CD14-positive monocyte (primary cell): Measurements from ENCODE around the gene EPB41L4B. TPM values are rescaled to one million over a fixed set of nuclear protein-coding genes. Genes with fewer than 3 reads are reported as not detected.

Experiments
- DNase-seq, 3 donors: peaks; one replicate each; pipeline ENCODE4 v3.0.0-alpha.2; 2011 to 2022
- H2AFZ ChIP-seq: 2 replicates; pipeline ENCODE4 v1.6.0; 2012; ENCODE audit warnings: mild to moderate bottlenecking, low read depth, low read length, inconsistent platforms; ENCODE audit not compliant: insufficient read depth, poor library complexity, severe bottlenecking
- H3K27ac ChIP-seq, 2 donors: 1 replicate in 1 of 2; 2 replicates in 1 of 2; pipeline ENCODE4 v1.5.1; 2012 to 2013; ENCODE audit warnings: low read length in 2 of 2, control low read depth in 1 of 2, inconsistent platforms in 1 of 2, low read depth in 1 of 2, mild to moderate bottlenecking in 1 of 2
- H3K27me3 ChIP-seq, 2 donors: one replicate each; pipeline versions ENCODE4 v1.6.0 to v1.6.1; 2011 to 2013; ENCODE audit warnings: low read length in 2 of 2; ENCODE audit not compliant: control insufficient read depth in 2 of 2, insufficient read depth in 2 of 2
- H3K36me3 ChIP-seq, 2 donors: replicated peaks in 1 of 2; 1 replicate in 1 of 2; 2 replicates in 1 of 2; pipeline versions ENCODE4 v1.5.1 to v1.6.1; 2012 to 2013; ENCODE audit warnings: low read length in 2 of 2, control low read depth in 1 of 2, inconsistent platforms in 1 of 2, mild to moderate bottlenecking in 1 of 2; ENCODE audit not compliant: insufficient read depth in 2 of 2, control insufficient read depth in 1 of 2
- H3K4me1 ChIP-seq, 2 donors: 1 replicate in 1 of 2; 2 replicates in 1 of 2; pipeline versions ENCODE4 v1.5.1 to v1.6.1; 2012 to 2013; ENCODE audit warnings: low read length in 2 of 2, control low read depth in 1 of 2, inconsistent platforms in 1 of 2, mild to moderate bottlenecking in 1 of 2, moderate library complexity in 1 of 2; ENCODE audit not compliant: insufficient read depth in 2 of 2, control insufficient read depth in 1 of 2
- H3K4me2 ChIP-seq: replicated peaks from 2 replicates; pipeline ENCODE3; 2012; ENCODE audit warnings: low read length, moderate library complexity, mild to moderate bottlenecking; ENCODE audit not compliant: poor library complexity, severe bottlenecking; ENCODE audit errors: extremely low read depth
- H3K4me3 ChIP-seq, 3 experiments: fragments of 200-600 bp in 1 of 3; sonication (generic) in 1 of 3; replicated peaks in 1 of 3; 1 replicate in 2 of 3; 2 replicates in 1 of 3; pipeline ENCODE4 v1.5.1; 2011 to 2013; ENCODE audit warnings: low read length in 3 of 3, mild to moderate bottlenecking in 3 of 3, control low read depth in 2 of 3, low read depth in 2 of 3, inconsistent platforms in 1 of 3, moderate library complexity in 1 of 3
- H3K79me2 ChIP-seq: 2 replicates; pipeline ENCODE4 v1.6.0; 2012; ENCODE audit warnings: mild to moderate bottlenecking, control low read depth, inconsistent platforms, low read length, moderate library complexity; ENCODE audit not compliant: insufficient read depth
- H3K9ac ChIP-seq: 2 replicates; pipeline ENCODE4 v1.6.0; 2017; ENCODE audit warnings: low read length, mild to moderate bottlenecking; ENCODE audit not compliant: insufficient read depth, poor library complexity, severe bottlenecking
- H3K9me3 ChIP-seq, 2 donors: replicated peaks in 1 of 2; 1 replicate in 1 of 2; 2 replicates in 1 of 2; pipeline versions ENCODE4 v1.5.1 to v1.6.1; 2012 to 2013; ENCODE audit warnings: low read length in 2 of 2, control low read depth in 1 of 2; ENCODE audit not compliant: control insufficient read depth in 1 of 2, insufficient read depth in 1 of 2
- H4K20me1 ChIP-seq: 2 replicates; pipeline ENCODE4 v1.6.0; 2012; ENCODE audit warnings: mild to moderate bottlenecking, low read length, control low read depth, moderate library complexity; ENCODE audit not compliant: insufficient read depth
- H3K27ac Mint-ChIP-seq, 7 donors: one replicate each; pipeline ENCODE4 v1.8.0; 2020; ENCODE audit warnings: mild to moderate bottlenecking in 7 of 7, mixed read lengths in 7 of 7, moderate library complexity in 6 of 7, inconsistent platforms in 2 of 7
- H3K27me3 Mint-ChIP-seq, 3 donors: one replicate each; pipeline ENCODE4 v1.8.0; 2021 to 2022; ENCODE audit warnings: low read depth in 3 of 3, mild to moderate bottlenecking in 3 of 3, mixed read lengths in 3 of 3, moderate library complexity in 3 of 3, inconsistent platforms in 1 of 3
- H3K36me3 Mint-ChIP-seq, 2 donors: one replicate each; pipeline ENCODE4 v1.8.0; 2020; ENCODE audit warnings: mixed read lengths in 2 of 2, inconsistent platforms in 1 of 2, mild to moderate bottlenecking in 1 of 2
- H3K4me1 Mint-ChIP-seq: one replicate; pipeline ENCODE4 v1.8.0; 2020; ENCODE audit warnings: mild to moderate bottlenecking, mixed read lengths
- H3K4me3 Mint-ChIP-seq, 2 donors: one replicate each; pipeline ENCODE4 v1.8.0; 2020; ENCODE audit warnings: mild to moderate bottlenecking in 2 of 2, mixed read lengths in 2 of 2, moderate library complexity in 1 of 2
- H3K9me3 Mint-ChIP-seq, 7 donors: one replicate each; pipeline ENCODE4 v1.8.0; 2020 to 2022; ENCODE audit warnings: mixed read lengths in 7 of 7, mild to moderate bottlenecking in 6 of 7, moderate library complexity in 6 of 7, inconsistent platforms in 2 of 7
- CTCF ChIP-seq: fragments of 200-600 bp; IDR thresholded peaks from one replicate; pipeline ENCODE4 v1.8.0; 2022; ENCODE audit warnings: antibody characterized with exemption, mild to moderate bottlenecking
- WGBS: methylation state at CpG from one replicate; pipeline ENCODE4 v1.1.5; 2013; ENCODE audit warnings: missing lambda C conversion rate; ENCODE audit not compliant: insufficient coverage; 5-methylcytosine and 5-hydroxymethylcytosine counted together
- intact Hi-C, 2 donors: fragments of 100-400 bp; cut with micrococcal nuclease; formaldehyde crosslinking; loops; one replicate each; pipeline versions ENCODE4 v1.15.0 to v1.15.1; 2023
- polyA plus RNA-seq, 3 donors: library from polyadenylated mRNA; depleted of rRNA in 1 of 3; unstranded in 2 of 3; stranded (reverse) in 1 of 3; fragments of 300-500 nt in 2 of 3; fragments of >200 nt in 1 of 3; fragmentation: Illumina TruSeq in 2 of 3; gene quantifications; 1 replicate in 2 of 3; 2 replicates in 1 of 3; pipeline ENCODE4 v1.2.3, GENCODE V29; 2012 to 2021

EPB41L4B gene
- polyA plus RNA-seq, 3 donors = not detected

GRCh38 chr9:109270441-109270840 lies 50.4 kb downstream of the EPB41L4B start:
- Mint-ChIP-seq H3K27me3 (peaks cover 9 to 21% (median 12%) of the 10 kb centered on the region in 3 donors), H3K27ac (no peak overlapping the region), H3K4me3 (no peak overlapping the region), H3K9me3 (peaks cover 0 to 5% (median 0%) of the 10 kb centered on the region in 7 donors), H3K36me3 (no peaks in the 10 kb centered on the region), H3K4me1 (no peaks in the 10 kb centered on the region)
- DNase-seq = no peak
- no peak for TF ChIP-seq CTCF
- Histone ChIP-seq H3K27ac (no peak overlapping the region), H3K27me3 (no peaks in the 10 kb centered on the region), H4K20me1 (no peaks in the 10 kb centered on the region), H3K79me2 (no peaks in the 10 kb centered on the region), H3K4me2 (no peak overlapping the region), H3K9ac (no peak overlapping the region), H2AFZ (no peak overlapping the region), H3K4me1 (no peaks in the 10 kb centered on the region), H3K36me3 (no peaks in the 10 kb centered on the region), H3K4me3 (no peak overlapping the region), H3K9me3 (no peaks in the 10 kb centered on the region)
- intact Hi-C loops = no loop called here

GRCh38 chr9:109269839-109270238 lies 51.0 kb downstream of the EPB41L4B start:
- Mint-ChIP-seq H3K4me3 (no peak overlapping the region), H3K9me3 (peaks cover 0 to 5% (median 0%) of the 10 kb centered on the region in 7 donors), H3K36me3 (no peaks in the 10 kb centered on the region), H3K27me3 (peaks cover 5 to 19% (median 7%) of the 10 kb centered on the region in 3 donors), H3K4me1 (no peaks in the 10 kb centered on the region), H3K27ac (no peak overlapping the region)
- Histone ChIP-seq H3K36me3 (no peaks in the 10 kb centered on the region), H3K9me3 (no peaks in the 10 kb centered on the region), H3K9ac (no peak overlapping the region), H3K4me3 (no peak overlapping the region), H3K79me2 (no peaks in the 10 kb centered on the region), H3K27ac (no peak overlapping the region), H2AFZ (no peak overlapping the region), H3K4me2 (no peak overlapping the region), H4K20me1 (no peaks in the 10 kb centered on the region), H3K27me3 (no peaks in the 10 kb centered on the region), H3K4me1 (no peaks in the 10 kb centered on the region)
- TF ChIP-seq CTCF = no peak
- intact Hi-C loops = no loop called here
- no peak for DNase-seq
- 72% methylated on average over 2 of the region's 5 CpGs for WGBS
